ENCODE data around the gene MAS1. TPM values are rescaled to one million over a fixed set of nuclear protein-coding genes. Genes with fewer than 3 reads are reported as not detected.

The MAS1 gene
- total and polyA plus RNA-seq, 2 of the 13 experiments (the other 11 are each of a cell fraction or from before 2014, with no cell fraction given) = not detected

GRCh38 chr6:159935065-159935464 lies 44.3 kb downstream of the MAS1 start:
- no peaks in the 10 kb centered on the region for H3K4me1 ChIP-seq (ENCODE audit: insufficient read depth, low read length)
- in situ Hi-C loops (cut with HindIII; ENCODE audit: extremely low pct_ligation_motif_present, low pct_unique_long_range_greater_than_20kb) = no loop called here
- no peaks in the 10 kb centered on the region for H4K20me1 ChIP-seq (ENCODE audit: insufficient read depth, low read length)
- peaks cover 0 to 13% of the 10 kb centered on the region in 2 experiments; a peak in 3 of 5 replicates for H3K27me3 ChIP-seq (ENCODE audit: control insufficient read depth in 1 of 2, insufficient read depth in 2 of 2, low read length in 2 of 2)
- intact Hi-C loops (cut with micrococcal nuclease; ENCODE audit: unreplicated experiment) = no loop called here
- no TSS peak for BruUV-seq (replicated peaks)
- no peak for FAIRE-seq
- no peaks in the 10 kb centered on the region for H3K79me2 ChIP-seq (ENCODE audit: insufficient read depth, low read length)
- no peak for DNase-seq (ENCODE audit: low spot score)
- TF ChIP-seq KDM5B (CRISPR knock-in tag; IDR thresholded peaks at IDR 0.05; ENCODE audit: borderline replicate concordance) (no peak), ZFX (CRISPR knock-in tag; IDR thresholded peaks at IDR 0.05; ENCODE audit: low read depth) (no peak), HNRNPL (IDR thresholded peaks at IDR 0.05; ENCODE audit: low read depth, low read length) (no peak), ZNF784 (CRISPR knock-in tag; IDR thresholded peaks at IDR 0.05; ENCODE audit: borderline replicate concordance) (no peak), ZNF44 (CRISPR knock-in tag; IDR thresholded peaks at IDR 0.05) (no peak), AGO2 (optimal IDR thresholded peaks at IDR 0.05; ENCODE audit: low read depth, low read length) (no peak), ZNF878 (CRISPR knock-in tag; IDR thresholded peaks at IDR 0.05) (no peak), ZNF7 (CRISPR knock-in tag; IDR thresholded peaks at IDR 0.05) (no peak), ZBTB49 (CRISPR knock-in tag; IDR thresholded peaks at IDR 0.05; ENCODE audit: borderline replicate concordance) (no peak), ZNF180 (CRISPR knock-in tag; IDR thresholded peaks at IDR 0.05; ENCODE audit: borderline replicate concordance, low read depth) (no peak), ZKSCAN8 (CRISPR knock-in tag; IDR thresholded peaks at IDR 0.05; ENCODE audit: borderline replicate concordance) (no peak), REL (CRISPR knock-in tag; conservative IDR thresholded peaks at IDR 0.05) (no peak), MEIS1 (CRISPR knock-in tag; IDR thresholded peaks at IDR 0.05; ENCODE audit: borderline replicate concordance) (no peak), SMAD3 (CRISPR knock-in tag; IDR thresholded peaks at IDR 0.05) (no peak), FUBP1 (CRISPR knock-in tag; IDR thresholded peaks at IDR 0.05; ENCODE audit: borderline replicate concordance) (no peak), U2AF1 (optimal IDR thresholded peaks at IDR 0.05; ENCODE audit: low read depth, low read length) (no peak), POLR2AphosphoS5 (IDR thresholded peaks at IDR 0.05; ENCODE audit: low read depth, low read length) (no peak), ZNF567 (CRISPR knock-in tag; IDR thresholded peaks at IDR 0.05; ENCODE audit: borderline replicate concordance) (no peak)
- ChIA-PET CTCF (ENCODE audit: low intra/inter-chr PET ratio, low total read pairs) (no interaction called here), POLR2A (no interaction called here)
- H3K27ac ChIP-seq (ENCODE audit: extremely low read length, insufficient read depth, low read length) = no peak overlapping the region
- no peak overlapping the region for H2AFZ ChIP-seq (ENCODE audit: low read length)
- no peak overlapping the region for H3K9ac ChIP-seq (ENCODE audit: insufficient read depth, low read depth, low read length)
- WGBS (ENCODE audit: low lambda C conversion rate) = 13% methylated on average over 2 of the region's 2 CpGs
- no peaks in the 10 kb centered on the region for H3K9me3 ChIP-seq (ENCODE audit: low read length)
- H3K4me2 ChIP-seq (ENCODE audit: low read depth, low read length) = no peak overlapping the region
- H3K36me3 ChIP-seq (replicated peaks in 1 of 2; ENCODE audit: control insufficient read depth in 1 of 2, insufficient read depth in 2 of 2, low read length in 2 of 2) = no peaks in the 10 kb centered on the region
- ATAC-seq = no peak
- H3K4me3 ChIP-seq (replicated peaks in 1 of 3; ENCODE audit: insufficient read depth in 1 of 3, low read depth in 2 of 3, low read length in 3 of 3) = no peak overlapping the region

Measured in HepG2 (cell line).